SK-N-MC (cell line): Measurements from ENCODE around the gene RABGEF1.

ENCODE experiments used
- EZH2 ChIP-seq: fragments of 200-600 bp; sonication (generic); IDR thresholded peaks from one replicate; pipeline ENCODE4 v1.6.1; 2017; ENCODE audit warnings: antibody characterized with exemption
- FOXP2 ChIP-seq: optimal IDR thresholded peaks from 2 replicates; pipeline ENCODE3; 2011; ENCODE audit warnings: mild to moderate bottlenecking, moderate library complexity; ENCODE audit not compliant: insufficient read depth; ENCODE audit errors: extremely low read length, control extremely low read depth
- POLR2AphosphoS5 ChIP-seq: IDR thresholded peaks from 2 replicates; pipeline ENCODE4 v1.6.1; 2012; ENCODE audit warnings: mild to moderate bottlenecking, low read depth, low read length, borderline replicate concordance

DNA sequence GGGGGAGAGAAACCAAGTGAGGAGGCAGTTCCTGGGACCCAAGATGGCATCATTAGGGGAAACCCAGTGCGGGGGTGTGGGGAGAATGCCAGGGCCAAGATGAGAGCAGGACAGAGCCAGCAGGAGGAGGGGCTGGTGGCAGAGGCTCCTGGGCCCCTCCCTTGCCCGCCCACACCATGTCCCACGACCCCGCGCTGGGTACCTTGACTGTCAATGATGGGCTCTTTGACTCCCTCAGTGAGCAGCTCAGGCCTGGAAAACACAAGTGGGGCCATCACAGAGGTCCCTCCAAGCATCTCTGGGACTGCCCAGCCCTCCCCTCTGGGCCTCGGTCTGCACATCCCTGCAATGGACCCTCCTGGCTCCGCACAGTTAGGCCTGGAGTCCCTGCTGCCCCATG, 75.4 kb downstream of the RABGEF1 start:
- TF ChIP-seq EZH2 = no peak
- no peak for TF ChIP-seq POLR2AphosphoS5
- TF ChIP-seq FOXP2 = no peak
